Adrenal gland (tissue), 12 donors: ENCODE measurements around the gene ACOT12. TPM values are rescaled to one million over a fixed set of nuclear protein-coding genes. Genes with fewer than 3 reads are reported as not detected.

Experiments
- DNase-seq, 7 donors: peaks; one replicate each; pipeline ENCODE4 v3.0.0-alpha.2; 2019 to 2020
- H3K27ac ChIP-seq, 5 donors: fragments of 200-600 bp; sonication (generic) in 4 of 5; 1 replicate in 3 of 5; 2 replicates in 2 of 5; pipeline versions ENCODE4 v1.5.1 to v1.8.0; 2016 to 2020; ENCODE audit warnings: mild to moderate bottlenecking in 1 of 5
- H3K27me3 ChIP-seq: fragments of 200-600 bp; 2 replicates; pipeline ENCODE4 v1.8.0; 2021
- H3K36me3 ChIP-seq, 2 donors: fragments of 200-600 bp; replicated peaks in 1 of 2; 1 replicate in 1 of 2; 2 replicates in 1 of 2; pipeline versions ENCODE4 v1.5.1 to v1.8.0; 2018 to 2022
- H3K4me1 ChIP-seq, 2 donors: fragments of 200-600 bp; replicated peaks in 1 of 2; 1 replicate in 1 of 2; 2 replicates in 1 of 2; pipeline versions ENCODE4 v1.5.1 to v1.8.0; 2018 to 2021
- H3K4me3 ChIP-seq, 4 donors: fragments of 200-600 bp; sonication (generic) in 3 of 4; one replicate each; pipeline ENCODE4 v1.5.1; 2016 to 2018
- H3K9me3 ChIP-seq, 3 donors: fragments of 200-600 bp; sonication (generic) in 1 of 3; replicated peaks in 1 of 3; 1 replicate in 2 of 3; 2 replicates in 1 of 3; pipeline versions ENCODE4 v1.5.1 to v1.8.0; 2016 to 2021
- POLR2A ChIP-seq, 2 donors: fragments of 450-650 bp; IDR thresholded peaks; one replicate each; pipeline ENCODE4 v1.6.1; 2017; ENCODE audit warnings: antibody characterized with exemption in 2 of 2, mild to moderate bottlenecking in 2 of 2, moderate library complexity in 1 of 2
- WGBS, 4 donors: extraction: QIAGEN DNeasy Blood & Tissue Kit in 2 of 4; methylation state at CpG; one replicate each; pipeline versions ENCODE4 v1.1.5 to v1.1.7; 2013 to 2017; 5-methylcytosine and 5-hydroxymethylcytosine counted together
- intact Hi-C, 2 donors: fragments of 100-400 bp; cut with DNase I; formaldehyde crosslinking; loops; one replicate each; pipeline versions ENCODE4 v1.14.1 to v1.15.0; 2022 to 2023
- polyA plus RNA-seq, 3 donors: library from polyadenylated mRNA; stranded (reverse); fragments of 200-250 nt in 2 of 3; fragments of 350-450 nt in 1 of 3; fragmentation: Illumina TruSeq in 1 of 3; extraction: RNeasy Lipid Tissue Mini Kit (QIAGEN cat#74804) in 1 of 3; gene quantifications; one replicate each; pipeline ENCODE4 v1.2.3, GENCODE V29; 2013 to 2014
- total RNA-seq, 9 donors: library from RNA; depleted of rRNA in 4 of 9; stranded (reverse); fragments of >200 nt in 4 of 9; fragments of 120-200 nt in 1 of 9; fragmentation: NEBNext Ultra II Directional in 1 of 9; extraction: Animal tissue kit (Norgen Biotek cat#: 25700) in 1 of 9; gene quantifications; one replicate each; pipeline versions ENCODE4 v1.1.0 to v1.2.4, GENCODE V29; 2013 to 2023
- TF ChIP-seq, protein P1 (sequence below), 6 experiments: fragments of 450-650 bp in 4 of 6; fragments of 200-600 bp in 2 of 6; sonication (generic) in 1 of 6; IDR thresholded peaks; 1 replicate in 5 of 6; 2 replicates in 1 of 6; pipeline versions ENCODE4 v1.5.1 to v1.8.0; 2016 to 2021; ENCODE audit warnings: antibody characterized with exemption in 6 of 6, mild to moderate bottlenecking in 2 of 6, moderate library complexity in 1 of 6
- donor health status: healthy with polysubstance abuse.
- donor health status: Bipolar disorder and iron deficiency.
- donor health status: DM: yes; HTN: yes; CAD: no.
- donor health status: DM: no; HTN: no; CAD: no.
- donor health status: DM: no; HTN: no; CAD: no.
- donor health status: DM: yes; HTN: yes; CAD: no.

The ACOT12 gene
- total and polyA plus RNA-seq, 12 donors: not detected

- H3K4me1 ChIP-seq: no peaks in the 10 kb centered on the region
- H3K9me3 ChIP-seq: no peaks in the 10 kb centered on the region
- DNase-seq: no peak
- H3K36me3 ChIP-seq: no peaks in the 10 kb centered on the region
- no peak overlapping the region for H3K4me3 ChIP-seq
- intact Hi-C loops: no loop called here
- TF ChIP-seq, protein P1, sequence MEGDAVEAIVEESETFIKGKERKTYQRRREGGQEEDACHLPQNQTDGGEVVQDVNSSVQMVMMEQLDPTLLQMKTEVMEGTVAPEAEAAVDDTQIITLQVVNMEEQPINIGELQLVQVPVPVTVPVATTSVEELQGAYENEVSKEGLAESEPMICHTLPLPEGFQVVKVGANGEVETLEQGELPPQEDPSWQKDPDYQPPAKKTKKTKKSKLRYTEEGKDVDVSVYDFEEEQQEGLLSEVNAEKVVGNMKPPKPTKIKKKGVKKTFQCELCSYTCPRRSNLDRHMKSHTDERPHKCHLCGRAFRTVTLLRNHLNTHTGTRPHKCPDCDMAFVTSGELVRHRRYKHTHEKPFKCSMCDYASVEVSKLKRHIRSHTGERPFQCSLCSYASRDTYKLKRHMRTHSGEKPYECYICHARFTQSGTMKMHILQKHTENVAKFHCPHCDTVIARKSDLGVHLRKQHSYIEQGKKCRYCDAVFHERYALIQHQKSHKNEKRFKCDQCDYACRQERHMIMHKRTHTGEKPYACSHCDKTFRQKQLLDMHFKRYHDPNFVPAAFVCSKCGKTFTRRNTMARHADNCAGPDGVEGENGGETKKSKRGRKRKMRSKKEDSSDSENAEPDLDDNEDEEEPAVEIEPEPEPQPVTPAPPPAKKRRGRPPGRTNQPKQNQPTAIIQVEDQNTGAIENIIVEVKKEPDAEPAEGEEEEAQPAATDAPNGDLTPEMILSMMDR (IDR thresholded peaks at IDR 0.05): no peak
- TF ChIP-seq POLR2A (IDR thresholded peaks at IDR 0.05): no peak
- no peak overlapping the region for H3K27ac ChIP-seq
- WGBS, 4 donors: 75 to 84% (median 81%) methylated on average over 7 of the region's 7 CpGs
- H3K27me3 ChIP-seq: no peaks in the 10 kb centered on the region
Observed at GRCh38 chr5:81405126-81405891, 11.4 kb upstream of the ACOT12 start.

DNA sequence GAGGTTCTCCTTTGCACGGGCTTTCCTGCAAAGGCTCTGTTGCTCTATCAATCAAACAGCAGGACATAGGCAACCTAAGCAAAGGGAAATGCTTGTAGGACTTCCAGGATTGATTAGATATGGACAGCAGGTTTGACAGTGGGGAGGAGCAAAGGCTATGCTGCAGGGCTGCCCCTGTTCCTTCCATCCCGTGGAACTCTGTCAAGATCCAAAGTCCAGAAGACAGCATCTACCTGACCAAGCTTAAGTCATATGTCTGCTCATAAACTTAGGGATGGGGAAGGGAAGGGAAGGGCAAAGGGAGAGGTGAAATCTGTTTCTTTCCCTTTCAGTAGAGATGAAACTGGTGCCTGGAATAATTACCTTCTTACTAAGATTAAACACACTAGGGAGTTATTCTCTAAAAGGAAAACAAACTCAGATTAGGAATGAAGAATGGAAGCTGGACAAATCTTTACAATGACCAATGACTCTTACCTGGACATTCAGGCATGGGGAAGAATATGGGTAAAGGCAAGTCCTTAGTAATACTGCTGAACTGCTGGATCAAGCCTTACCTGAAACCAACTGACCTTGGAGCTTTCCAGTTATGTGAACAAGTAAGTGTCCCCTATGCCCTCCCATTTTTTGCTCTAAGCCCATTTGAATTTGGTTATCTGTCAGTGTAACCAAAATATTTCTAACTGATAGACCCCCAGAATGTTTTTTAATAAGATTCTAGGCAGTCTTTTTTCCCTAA, 8.4 kb upstream of the ACOT12 start:
- Histone ChIP-seq H3K27ac (no peak overlapping the region), H3K4me1 (no peaks in the 10 kb centered on the region), H3K27me3 (no peaks in the 10 kb centered on the region), H3K9me3 (no peaks in the 10 kb centered on the region), H3K4me3 (no peak overlapping the region), H3K36me3 (no peaks in the 10 kb centered on the region)
- intact Hi-C loops: no loop called here
- no peak for DNase-seq
- TF ChIP-seq POLR2A (IDR thresholded peaks at IDR 0.05): no peak
- TF ChIP-seq, protein P1 (IDR thresholded peaks at IDR 0.05): no peak
- WGBS, 4 donors: 35 to 59% (median 54%) methylated on average over 2 of the region's 2 CpGs

- Histone ChIP-seq H3K27me3 (no peaks in the 10 kb centered on the region), H3K36me3 (no peaks in the 10 kb centered on the region), H3K4me1 (no peaks in the 10 kb centered on the region), H3K4me3 (no peak overlapping the region), H3K9me3 (no peaks in the 10 kb centered on the region), H3K27ac (no peak overlapping the region)
- no peak for TF ChIP-seq POLR2A (IDR thresholded peaks at IDR 0.05)
- TF ChIP-seq, protein P1 (IDR thresholded peaks at IDR 0.05): no peak
- no peak for DNase-seq
- 80 to 100% (median 84%) methylated on average over 5 to 11 of the region's 11 CpGs for WGBS, 4 donors
- intact Hi-C loops: no loop called here
Observed at GRCh38 chr5:81401266-81401665, 7.3 kb upstream of the ACOT12 start.

DNA sequence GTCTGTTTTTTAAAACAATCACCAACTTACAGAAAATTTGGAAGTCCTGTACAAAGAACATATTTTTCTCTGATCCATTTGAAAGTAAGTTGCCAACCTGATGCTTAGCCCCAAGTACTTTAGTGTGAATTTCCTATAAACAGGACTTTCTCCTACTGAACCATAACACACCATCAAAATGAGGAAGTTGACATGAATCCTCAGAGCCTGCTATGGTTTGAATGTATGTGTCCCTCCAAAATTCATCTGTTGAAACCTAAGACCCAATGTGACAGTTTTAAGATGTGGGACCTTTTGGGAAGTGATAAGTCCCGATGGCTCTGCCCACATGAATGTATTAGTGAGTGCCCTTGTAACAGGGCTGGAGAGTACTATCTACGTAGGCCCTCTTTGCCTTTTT, 6.4 kb upstream of the ACOT12 start:
- no peaks in the 10 kb centered on the region for H3K9me3 ChIP-seq
- TF ChIP-seq, protein P1 (IDR thresholded peaks at IDR 0.05): no peak
- TF ChIP-seq POLR2A (IDR thresholded peaks at IDR 0.05): no peak
- H3K27ac ChIP-seq: no peak overlapping the region
- no peak overlapping the region for H3K4me3 ChIP-seq
- H3K36me3 ChIP-seq: no peaks in the 10 kb centered on the region
- intact Hi-C loops: no loop called here
- H3K4me1 ChIP-seq: no peaks in the 10 kb centered on the region
- no peak for DNase-seq
- WGBS, 4 donors: 24 to 31% (median 28%) methylated on average over 2 of the region's 2 CpGs
- H3K27me3 ChIP-seq: no peaks in the 10 kb centered on the region
